ENCODE data around the gene RARRES1. TPM values are rescaled to one million over a fixed set of nuclear protein-coding genes. Genes with fewer than 3 reads are reported as not detected.

Gene RARRES1
- total RNA-seq, 3 donors from 2014 or later: 3.5 to 568 (median 403) TPM

GRCh38 chr3:158668506-158668905 is 63.8 kb downstream of the RARRES1 start:
- intact Hi-C loops (cut with DNase I; ENCODE audit: low total_unique reads): no loop called here
- TF ChIP-seq CTCF (IDR thresholded peaks at IDR 0.05) (no peak), POLR2AphosphoS5 (IDR thresholded peaks at IDR 0.05) (no peak), POLR2A (IDR thresholded peaks at IDR 0.05) (no peak)
- peaks cover 4% of the 10 kb centered on the region for H3K36me3 ChIP-seq

GRCh38 chr3:158666416-158666815 is 65.8 kb downstream of the RARRES1 start:
- no peak overlapping the region for H3K27ac ChIP-seq
- H3K4me3 ChIP-seq: no peak overlapping the region
- peaks cover 4% of the 10 kb centered on the region for H3K36me3 ChIP-seq
- H3K9me3 ChIP-seq: no peaks in the 10 kb centered on the region
- intact Hi-C loops (cut with DNase I; ENCODE audit: low total_unique reads): no loop called here
- DNase-seq (ENCODE audit: low spot score in 2 of 2): no peak
- H3K27me3 ChIP-seq: no peaks in the 10 kb centered on the region
- no peaks in the 10 kb centered on the region for H3K4me1 ChIP-seq
- TF ChIP-seq POLR2A (IDR thresholded peaks at IDR 0.05): no peak
- no peak for TF ChIP-seq POLR2AphosphoS5 (IDR thresholded peaks at IDR 0.05)
- TF ChIP-seq CTCF (IDR thresholded peaks at IDR 0.05): no peak

More at GRCh38 chr3:158668506-158668905, 63.8 kb downstream of the RARRES1 start:
- H3K27ac ChIP-seq: peak overlapping the region; percentile 37 to 49
- no peaks in the 10 kb centered on the region for H3K27me3 ChIP-seq
- H3K9me3 ChIP-seq: no peaks in the 10 kb centered on the region
- no peak overlapping the region for H3K4me3 ChIP-seq
- H3K4me1 ChIP-seq: no peaks in the 10 kb centered on the region
- no peak for DNase-seq (ENCODE audit: low spot score in 2 of 2)

- TF ChIP-seq POLR2A (IDR thresholded peaks at IDR 0.05) (no peak), POLR2AphosphoS5 (IDR thresholded peaks at IDR 0.05) (no peak), CTCF (IDR thresholded peaks at IDR 0.05) (no peak)
- DNase-seq (ENCODE audit: low spot score in 2 of 2): no peak
- peaks cover 4% of the 10 kb centered on the region for H3K36me3 ChIP-seq
- no peak overlapping the region for H3K27ac ChIP-seq
- no peaks in the 10 kb centered on the region for H3K27me3 ChIP-seq
- no peak overlapping the region for H3K4me3 ChIP-seq
- H3K4me1 ChIP-seq: no peaks in the 10 kb centered on the region
- no peaks in the 10 kb centered on the region for H3K9me3 ChIP-seq
- intact Hi-C loops (cut with DNase I; ENCODE audit: low total_unique reads): no loop called here
These were observed 68.4 kb downstream of the RARRES1 start for GRCh38 chr3:158663832-158664231.

DNA sequence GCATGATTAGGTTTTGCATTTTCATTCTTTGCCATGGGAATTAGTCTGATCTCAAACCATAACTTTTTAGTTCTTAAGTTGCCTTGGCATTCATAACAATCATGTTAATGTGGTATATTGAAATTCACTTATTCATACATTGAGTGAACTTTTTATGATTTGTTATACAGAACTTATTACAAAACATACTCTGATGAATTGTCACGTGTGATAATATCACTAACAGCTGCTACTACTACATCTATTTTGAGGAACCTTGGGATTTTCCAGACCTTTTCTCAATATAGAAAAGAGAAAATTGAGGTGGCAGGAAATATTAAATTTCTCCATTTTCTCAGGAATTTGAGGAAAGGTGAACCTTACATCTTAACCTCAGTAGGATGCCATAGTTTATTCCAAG is 69.0 kb downstream of the RARRES1 start:
- intact Hi-C loops (cut with DNase I; ENCODE audit: low total_unique reads): no loop called here
- Histone ChIP-seq H3K27me3 (no peaks in the 10 kb centered on the region), H3K36me3 (peaks cover 4% of the 10 kb centered on the region), H3K4me1 (no peaks in the 10 kb centered on the region), H3K9me3 (no peaks in the 10 kb centered on the region), H3K27ac (no peak overlapping the region), H3K4me3 (no peak overlapping the region)
- no peak for DNase-seq (ENCODE audit: low spot score in 2 of 2)
- TF ChIP-seq POLR2A (IDR thresholded peaks at IDR 0.05): no peak
- no peak for TF ChIP-seq CTCF (IDR thresholded peaks at IDR 0.05)
- no peak for TF ChIP-seq POLR2AphosphoS5 (IDR thresholded peaks at IDR 0.05)

DNA sequence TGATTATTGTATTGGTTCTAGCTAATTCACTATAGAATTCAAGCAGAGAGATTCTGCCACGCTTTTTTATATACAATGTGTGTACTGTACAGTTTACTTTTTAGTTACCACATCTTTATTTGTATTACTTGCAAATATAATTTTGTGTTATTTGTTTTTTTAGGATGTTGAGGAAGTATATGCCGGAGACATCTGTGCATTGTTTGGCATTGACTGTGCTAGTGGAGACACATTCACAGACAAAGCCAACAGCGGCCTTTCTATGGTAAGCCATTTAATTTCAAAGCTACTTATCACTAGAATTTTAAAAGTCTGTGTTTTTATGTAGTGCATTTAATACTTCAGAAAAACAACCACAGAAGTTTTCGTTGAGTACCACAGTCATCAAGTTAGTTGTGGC is 71.5 kb downstream of the RARRES1 start:
- no peak for DNase-seq (ENCODE audit: low spot score in 2 of 2)
- Histone ChIP-seq H3K4me1 (no peaks in the 10 kb centered on the region), H3K4me3 (no peak overlapping the region), H3K36me3 (peaks cover 4% of the 10 kb centered on the region), H3K9me3 (no peaks in the 10 kb centered on the region), H3K27me3 (no peaks in the 10 kb centered on the region), H3K27ac (no peak overlapping the region)
- no peak for TF ChIP-seq POLR2AphosphoS5 (IDR thresholded peaks at IDR 0.05)
- no peak for TF ChIP-seq POLR2A (IDR thresholded peaks at IDR 0.05)
- TF ChIP-seq CTCF (IDR thresholded peaks at IDR 0.05): no peak
- intact Hi-C loops (cut with DNase I; ENCODE audit: low total_unique reads): no loop called here

Measured in breast epithelium (tissue), 4 donors.